ENCODE results near the gene CEBPZOS.

Gene CEBPZOS

DNA sequence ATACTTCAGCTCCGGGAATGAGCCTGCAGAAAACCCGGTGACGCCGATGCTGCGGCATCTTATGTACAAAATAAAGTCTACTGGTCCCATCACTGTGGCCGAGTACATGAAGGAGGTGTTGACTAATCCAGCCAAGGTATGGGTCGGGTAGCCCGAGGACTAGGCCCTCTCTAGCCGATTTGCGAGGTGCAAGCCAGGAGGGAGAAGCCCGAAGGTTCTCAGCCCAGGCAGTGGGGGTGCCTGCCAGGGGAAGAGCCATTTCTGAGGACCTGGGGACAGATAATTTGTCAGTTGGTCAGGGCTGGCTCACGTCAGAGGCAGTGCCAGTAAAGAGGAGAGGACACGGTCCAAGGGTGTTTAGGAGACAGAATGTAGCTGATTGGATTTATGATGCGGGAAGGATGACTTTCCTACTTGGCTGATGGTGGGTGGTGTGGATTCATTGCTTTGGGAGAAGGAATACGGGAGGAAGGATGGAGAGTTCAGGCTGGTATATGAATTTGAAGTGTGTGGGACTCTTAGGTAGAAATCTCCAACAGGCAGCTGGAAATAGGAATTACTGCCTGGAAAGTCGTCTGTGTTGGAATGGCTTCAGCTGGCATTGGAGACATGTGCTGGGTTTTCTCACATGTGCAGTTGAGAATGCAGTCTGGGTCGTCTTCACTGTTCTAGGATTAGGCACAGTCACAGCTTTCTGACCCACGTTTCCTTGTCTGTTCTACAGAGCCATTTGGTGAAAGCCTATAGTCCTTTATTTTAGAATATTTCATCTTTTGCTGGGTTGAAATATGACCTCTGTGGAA, 36.0 kb downstream of the CEBPZOS start:
- DNase-seq (ENCODE audit: low read depth in 2 of 2) = no peak

DNA sequence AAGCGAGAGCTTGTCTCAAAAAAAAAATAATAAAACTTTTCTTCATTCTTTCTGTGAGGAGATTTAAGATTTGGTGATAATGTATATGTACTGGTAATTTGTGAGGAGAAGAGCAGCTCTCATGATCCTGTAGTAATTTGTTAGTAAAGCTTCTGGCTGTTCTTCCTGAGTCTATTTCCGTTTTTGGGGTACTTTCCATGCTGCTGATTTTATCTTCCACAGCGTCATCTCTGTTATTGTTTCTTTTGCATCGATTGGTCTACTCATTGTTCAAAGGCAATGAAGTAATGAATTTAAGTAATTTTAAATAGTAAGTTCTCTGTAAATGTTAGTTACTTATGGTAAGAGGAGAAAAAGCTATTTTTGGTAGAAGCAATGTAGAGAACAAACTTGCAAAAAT, 47.1 kb downstream of the CEBPZOS start:
- DNase-seq (ENCODE audit: low read depth in 2 of 2) = no peak

GRCh38 chr2:37244017-37244416, 47.7 kb downstream of the CEBPZOS start:
- DNase-seq (ENCODE audit: low read depth in 2 of 2) = no peak

- no peak for DNase-seq (ENCODE audit: low read depth in 2 of 2)
Observed at GRCh38 chr2:37244755-37245154, 48.5 kb downstream of the CEBPZOS start.

- DNase-seq (ENCODE audit: low read depth in 2 of 2) = no peak
Observed at GRCh38 chr2:37246205-37246604, 49.9 kb downstream of the CEBPZOS start.

DNA sequence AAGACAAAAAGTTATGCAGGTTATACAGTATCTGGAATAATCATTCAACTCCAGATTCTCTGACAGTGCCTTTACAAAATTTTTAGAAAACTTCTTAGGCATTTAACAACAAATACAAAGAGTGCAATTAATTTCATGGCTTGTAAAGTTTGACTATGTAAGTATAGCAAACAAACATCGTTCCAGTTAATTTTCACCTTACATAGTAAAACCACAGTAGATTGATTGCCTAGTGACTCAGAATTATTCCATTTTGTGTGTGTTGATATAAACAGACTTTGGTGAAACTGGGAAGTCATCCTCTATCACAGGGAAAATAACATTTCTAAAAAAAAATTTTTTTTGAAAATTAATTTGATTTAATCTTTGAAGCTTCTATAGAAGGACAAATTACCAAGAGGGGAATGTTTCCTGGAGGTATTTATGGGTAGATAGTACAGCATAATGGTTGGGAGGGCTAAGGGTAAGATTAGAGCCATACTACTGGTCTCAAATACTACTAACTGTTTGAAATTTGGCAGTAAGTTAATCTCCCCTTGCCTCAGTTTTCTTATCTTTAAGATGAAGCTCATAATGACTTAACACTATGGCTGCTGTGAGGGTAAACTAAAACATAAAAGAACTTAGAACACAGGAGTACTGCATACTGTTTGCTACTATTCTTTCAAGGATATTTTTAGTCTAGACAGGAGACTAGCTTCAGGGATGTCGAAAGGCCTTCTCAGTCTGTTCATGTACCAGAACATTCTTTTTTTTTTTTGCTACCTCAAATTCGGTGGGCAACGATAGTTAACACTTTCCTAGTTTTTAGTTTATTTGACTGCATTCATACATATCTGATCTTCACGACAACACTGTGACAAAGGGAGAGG, 54.8 kb downstream of the CEBPZOS start:
- no peak for DNase-seq (ENCODE audit: low read depth in 2 of 2)
